NCI-H2029 (cell line): ENCODE results near the gene CREG2.

Source experiments
- DNase-seq: peaks from one replicate; lab custom pipeline; 2025; lab: John Stamatoyannopoulos, UW

Gene CREG2, protein sequence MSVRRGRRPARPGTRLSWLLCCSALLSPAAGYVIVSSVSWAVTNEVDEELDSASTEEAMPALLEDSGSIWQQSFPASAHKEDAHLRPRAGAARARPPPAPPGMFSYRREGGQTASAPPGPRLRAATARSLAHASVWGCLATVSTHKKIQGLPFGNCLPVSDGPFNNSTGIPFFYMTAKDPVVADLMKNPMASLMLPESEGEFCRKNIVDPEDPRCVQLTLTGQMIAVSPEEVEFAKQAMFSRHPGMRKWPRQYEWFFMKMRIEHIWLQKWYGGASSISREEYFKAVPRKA

GRCh38 chr2:101387151-101387834, at the start of gene CREG2:
Gene CREG2, minus strand, starts transcription at chr2:101387503. Its CDS starts 46 bp downstream, at chr2:101387457.
- DNase-seq: no peak

DNA sequence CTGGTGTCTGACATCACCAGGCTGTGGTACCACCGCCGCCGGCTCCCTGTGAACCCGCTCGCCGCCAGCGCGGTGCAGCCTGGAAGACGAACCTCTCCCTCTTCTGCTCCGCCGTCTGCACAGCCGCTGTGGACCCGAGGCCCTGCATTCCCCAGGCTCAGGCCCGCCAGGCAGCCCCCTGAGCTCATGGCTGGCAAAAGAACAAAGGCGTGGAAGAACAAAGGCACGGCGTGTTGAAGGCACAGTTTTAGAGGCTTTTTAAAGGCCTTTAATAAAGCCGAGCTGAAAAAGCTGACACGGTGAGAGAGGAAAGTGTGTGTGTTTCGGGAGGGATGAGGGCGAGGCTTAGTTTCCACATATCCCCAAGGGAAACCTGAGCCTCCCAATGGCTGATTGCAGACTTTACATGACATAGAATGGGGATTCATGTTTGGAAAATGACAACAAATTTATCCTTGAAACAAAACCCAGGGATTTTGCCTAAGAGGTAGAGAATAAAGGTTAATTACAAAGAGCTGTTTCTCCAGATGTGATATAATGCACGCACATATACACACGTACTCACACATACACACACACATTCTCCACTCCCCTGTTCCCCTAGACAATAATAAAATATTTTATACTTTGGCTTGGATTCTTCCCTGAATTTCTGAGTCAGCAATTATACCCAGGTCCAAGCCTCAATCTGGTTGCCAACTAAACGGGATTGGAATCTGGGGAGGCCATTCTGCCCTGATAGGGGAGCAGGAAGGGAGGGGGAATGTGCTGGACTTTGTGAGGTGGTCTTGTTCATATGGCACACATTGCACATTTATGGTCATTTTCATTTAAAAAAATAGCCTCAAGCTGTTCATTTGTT, 47.9 kb upstream of the CREG2 start:
- no peak for DNase-seq

- DNase-seq: no peak
Measured at GRCh38 chr2:101433465-101433864, 46.2 kb upstream of the CREG2 start.

GRCh38 chr2:101432411-101433181, 45.3 kb upstream of the CREG2 start:
- no peak for DNase-seq

GRCh38 chr2:101431486-101431885, 44.2 kb upstream of the CREG2 start:
- DNase-seq: no peak

DNA sequence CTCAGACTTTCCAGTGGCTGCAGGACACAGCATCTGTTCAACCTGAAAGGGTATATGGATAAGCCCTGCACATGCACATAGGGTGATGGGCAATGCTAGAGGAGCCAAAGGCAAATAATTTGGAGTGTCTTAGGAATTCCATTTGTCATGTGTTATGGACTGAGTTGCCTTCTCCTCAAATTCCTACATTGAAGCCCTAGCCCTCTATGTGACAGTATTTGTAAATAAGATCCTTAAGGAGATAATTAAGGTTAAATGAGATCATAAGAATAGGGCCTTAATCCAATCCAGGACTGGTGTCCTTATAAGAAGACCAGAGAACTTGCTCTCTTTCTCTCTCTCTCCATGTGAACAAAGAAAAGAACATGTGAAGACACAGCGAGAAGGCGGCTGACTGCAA, 42.9 kb upstream of the CREG2 start:
- DNase-seq: no peak

- no peak for DNase-seq
Measured at GRCh38 chr2:101429453-101429852, 42.1 kb upstream of the CREG2 start.

DNA sequence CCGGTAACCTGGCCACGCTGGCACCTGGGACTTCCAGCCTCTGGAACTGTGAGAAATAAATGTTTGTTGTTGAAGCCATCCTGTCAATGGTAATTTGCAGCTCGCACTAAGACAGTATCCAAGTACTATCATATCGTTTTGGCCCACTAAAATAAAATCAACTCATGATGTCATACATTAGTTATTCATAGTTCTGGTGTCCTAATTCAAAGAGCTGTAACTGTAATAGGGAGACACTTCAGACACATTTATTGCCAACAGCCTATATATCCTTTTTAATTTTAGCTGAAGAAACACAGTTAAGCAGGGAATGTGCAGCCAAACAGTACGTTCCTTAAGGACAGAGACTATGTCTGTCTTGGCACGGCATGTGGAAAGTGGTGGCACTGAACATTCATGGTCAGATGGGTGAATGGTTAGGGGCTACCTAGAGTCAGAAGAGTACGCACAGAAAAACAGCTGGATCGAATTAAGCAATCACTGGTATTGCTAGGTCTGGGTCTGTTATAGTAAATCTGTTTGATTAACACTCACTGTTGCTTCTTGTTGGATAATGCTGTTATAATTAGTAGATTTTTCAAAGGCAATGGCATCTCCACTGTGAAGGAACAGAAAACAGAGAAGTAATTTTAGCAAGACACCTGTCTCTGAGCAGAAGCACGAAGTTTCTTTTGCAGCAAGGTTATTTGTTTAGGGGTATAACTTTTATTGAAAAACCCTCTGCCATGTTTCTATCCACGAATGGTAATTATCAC, 41.3 kb upstream of the CREG2 start:
- no peak for DNase-seq

GRCh38 chr2:101427743-101428142, 40.4 kb upstream of the CREG2 start:
- DNase-seq: no peak

DNA sequence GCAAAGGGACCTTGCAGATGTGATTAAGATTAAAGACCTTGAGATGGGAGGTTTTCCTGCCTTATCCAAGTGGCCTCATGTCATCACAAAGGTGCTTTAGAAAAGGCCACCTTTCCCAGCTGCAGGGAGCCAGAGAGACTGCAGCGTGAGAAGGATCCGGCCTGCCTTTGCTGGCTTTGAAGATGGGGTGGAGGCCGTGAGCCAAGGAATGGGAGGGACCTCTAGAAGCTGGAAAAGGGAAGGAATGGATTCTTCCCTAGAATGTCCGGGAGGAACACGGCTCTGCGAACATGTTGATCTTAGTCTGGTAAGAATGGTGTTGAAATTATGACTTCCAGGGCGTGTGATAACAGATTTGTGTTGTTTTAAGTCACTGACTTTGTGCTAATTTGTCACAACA, 39.9 kb upstream of the CREG2 start:
- no peak for DNase-seq

DNA sequence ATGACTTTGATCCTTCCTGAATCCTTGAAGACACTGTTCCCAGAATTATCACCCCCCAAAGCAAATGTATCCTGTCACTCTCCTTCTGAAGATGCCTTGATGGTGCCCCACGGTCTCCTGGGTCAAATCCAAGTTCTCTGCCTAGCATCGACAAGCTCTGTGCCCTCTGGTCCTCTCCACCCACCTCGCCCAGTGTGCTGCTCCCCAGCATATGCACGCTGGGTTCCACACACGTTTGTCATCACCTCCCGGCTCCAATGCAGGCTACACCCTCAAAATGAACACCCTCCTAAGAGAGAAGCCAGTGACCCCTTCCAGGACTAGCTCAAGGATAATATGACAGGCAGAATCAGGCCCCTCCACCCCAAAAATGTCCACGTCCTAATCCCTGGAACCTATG, 39.5 kb upstream of the CREG2 start:
- DNase-seq: no peak

GRCh38 chr2:101420623-101421022, 33.3 kb upstream of the CREG2 start:
- DNase-seq: no peak

GRCh38 chr2:101419096-101419663, 31.9 kb upstream of the CREG2 start:
- peak; percentile 53 for DNase-seq

DNA sequence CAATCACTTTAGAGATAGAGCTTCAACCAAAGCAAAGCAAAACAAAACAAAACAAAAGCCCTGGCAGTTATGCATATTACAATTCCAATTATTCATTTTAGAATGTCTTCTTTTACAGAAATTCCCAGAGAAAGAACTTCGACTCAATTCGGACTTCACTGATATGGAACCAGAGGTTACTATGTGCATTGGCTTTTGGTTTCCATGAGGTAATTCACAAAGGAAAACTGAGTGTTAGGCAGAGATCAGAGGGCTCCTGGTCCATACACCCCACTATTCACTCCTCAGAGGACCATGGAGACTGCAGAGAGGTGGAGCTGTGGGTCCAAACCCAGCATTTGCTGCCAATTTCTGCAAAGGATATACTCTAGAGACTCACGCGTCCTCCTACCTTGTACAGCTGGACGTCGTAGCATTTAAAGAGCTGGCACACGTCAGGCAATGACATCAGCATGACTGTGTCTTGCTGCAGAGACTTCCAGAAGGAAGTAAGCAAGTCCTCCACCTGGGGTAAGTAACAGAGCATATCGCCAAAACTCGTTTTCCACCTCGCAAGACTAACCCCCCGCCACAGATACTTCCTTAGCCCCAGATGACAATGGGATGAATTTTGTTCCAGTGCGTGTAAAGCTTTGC, 31.3 kb upstream of the CREG2 start:
- no peak for DNase-seq

DNA sequence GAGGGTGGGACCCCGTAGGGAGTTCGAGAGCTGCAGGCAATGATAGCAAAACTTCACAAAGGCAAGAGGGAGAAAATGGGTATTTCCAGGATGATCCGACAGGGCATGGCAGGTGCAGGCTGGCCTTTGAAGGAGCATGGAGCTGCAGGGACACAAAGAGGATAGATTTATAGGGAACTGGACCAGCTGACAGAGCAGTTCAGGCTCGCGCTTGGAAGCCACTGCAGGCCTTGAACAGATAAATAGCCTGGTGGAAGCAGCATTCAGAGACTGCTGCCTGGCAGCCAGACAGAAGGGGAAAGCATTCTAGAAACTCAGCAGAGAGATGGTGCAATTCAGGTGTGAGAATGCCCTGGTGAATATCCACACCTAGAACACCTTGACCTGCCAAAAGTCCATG, 29.3 kb upstream of the CREG2 start:
- DNase-seq: no peak

DNA sequence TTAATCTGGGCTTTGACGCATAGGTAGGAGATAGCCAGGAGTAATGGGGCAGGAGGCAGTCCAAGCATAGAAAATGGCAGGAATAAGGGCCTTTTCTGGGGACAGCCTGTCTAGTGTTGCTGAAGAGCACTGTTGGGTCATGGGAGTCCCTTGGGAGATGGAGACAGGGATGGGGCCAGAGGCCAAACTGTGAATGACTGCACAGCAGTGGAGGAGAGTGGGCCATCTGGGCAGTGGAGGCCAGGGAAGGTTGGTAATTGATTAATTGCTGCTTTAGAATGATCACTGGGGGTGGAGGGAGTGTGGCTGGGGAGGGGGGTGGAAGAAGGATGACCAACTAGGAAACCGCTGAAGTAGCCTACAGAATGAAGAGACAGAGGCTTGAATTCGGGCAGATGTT, 28.6 kb upstream of the CREG2 start:
- no peak for DNase-seq

DNA sequence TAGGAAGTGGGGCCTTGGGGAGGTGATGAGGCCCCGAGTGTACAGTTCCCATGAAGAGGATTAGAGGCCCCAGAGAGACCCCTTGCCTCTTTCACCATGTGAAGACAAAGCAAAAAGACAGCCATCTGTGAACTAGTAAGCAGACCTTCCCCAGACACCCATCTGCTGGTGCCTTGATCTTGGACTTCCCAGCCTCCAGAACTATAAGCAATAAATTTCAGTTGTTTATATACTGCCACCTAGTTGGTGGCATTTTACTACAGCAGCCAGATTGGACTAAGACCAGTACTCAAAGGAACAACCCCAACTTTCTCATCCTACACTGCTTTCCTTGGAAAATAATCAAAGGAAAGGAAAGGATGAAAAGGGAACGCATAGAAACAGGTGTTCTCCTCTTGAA, 27.9 kb upstream of the CREG2 start:
- DNase-seq: no peak

DNA sequence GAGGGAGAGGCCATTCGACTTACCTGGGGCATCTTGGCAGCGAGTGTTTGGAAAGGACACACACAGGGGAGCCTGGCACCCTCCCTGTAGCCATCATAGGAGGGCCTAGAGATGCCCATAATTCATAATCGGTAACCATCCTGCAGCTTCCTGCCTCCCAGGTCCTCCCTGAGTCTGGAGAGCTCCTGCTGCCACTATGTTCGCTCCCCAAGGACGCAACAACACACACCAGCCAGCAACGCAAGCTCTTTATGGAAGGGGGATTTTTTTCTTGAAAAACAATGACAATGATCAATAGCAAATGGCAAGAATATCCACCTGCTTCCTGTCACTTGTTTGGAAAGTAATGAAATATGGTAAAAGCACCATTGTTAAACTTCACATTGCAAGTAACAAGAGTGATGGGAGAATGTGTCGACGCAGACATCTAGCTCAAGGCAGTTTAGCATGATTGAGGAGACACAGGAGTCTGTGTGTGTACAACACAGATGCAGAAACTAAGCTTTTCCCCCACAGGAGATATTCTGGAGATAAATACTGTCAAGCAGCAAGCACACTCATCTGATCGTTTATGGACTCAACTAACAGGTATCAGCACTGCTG, 24.9 kb upstream of the CREG2 start:
- no peak for DNase-seq

GRCh38 chr2:101410746-101411145, 23.4 kb upstream of the CREG2 start:
- no peak for DNase-seq

GRCh38 chr2:101410114-101410513, 22.8 kb upstream of the CREG2 start:
- no peak for DNase-seq
